ENCODE data around the gene CARMIL1. TPM values are rescaled to one million over a fixed set of nuclear protein-coding genes. Genes with fewer than 3 reads are reported as not detected.
"Not testable (repeated sequence)": the region's sequence is repeated elsewhere in the genome, so short reads cannot be mapped to it uniquely, and the experiment has no call there.

CARMIL1 gene
- total RNA-seq, 1 experiment from 2014 or later, result 20.3 TPM

GRCh38 chr6:25369433-25370177, 90.4 kb downstream of the CARMIL1 start:
- DNase-seq (ENCODE audit: low read depth), result no peak

GRCh38 chr6:25370178-25371036, 91.2 kb downstream of the CARMIL1 start:
- no peak for DNase-seq (ENCODE audit: low read depth)

- DNase-seq (ENCODE audit: low read depth), result no peak
These were observed 91.8 kb downstream of the CARMIL1 start for GRCh38 chr6:25371037-25371347.

- no peak for DNase-seq (ENCODE audit: low read depth)
These were observed 96.0 kb downstream of the CARMIL1 start for GRCh38 chr6:25375125-25375524.

GRCh38 chr6:25377664-25378063, 98.5 kb downstream of the CARMIL1 start:
- DNase-seq (ENCODE audit: low read depth), result no peak

GRCh38 chr6:25381077-25381476, 101.9 kb downstream of the CARMIL1 start:
- DNase-seq (ENCODE audit: low read depth), result no peak

GRCh38 chr6:25382476-25382875, 103.3 kb downstream of the CARMIL1 start:
- not testable (repeated sequence) for DNase-seq (ENCODE audit: low read depth)

- no peak for DNase-seq (ENCODE audit: low read depth)
These were observed 105.1 kb downstream of the CARMIL1 start for GRCh38 chr6:25384234-25384633.

- no peak for DNase-seq (ENCODE audit: low read depth)
These were observed 105.8 kb downstream of the CARMIL1 start for GRCh38 chr6:25384967-25385366.

- DNase-seq (ENCODE audit: low read depth), result no peak
These were observed 108.3 kb downstream of the CARMIL1 start for GRCh38 chr6:25387483-25387882.

GRCh38 chr6:25387911-25388310, 108.7 kb downstream of the CARMIL1 start:
- DNase-seq (ENCODE audit: low read depth), result no peak

GRCh38 chr6:25388776-25389175, 109.6 kb downstream of the CARMIL1 start:
- peak; percentile 55 for DNase-seq (ENCODE audit: low read depth)

- peak; percentile 88 for DNase-seq (ENCODE audit: low read depth)
These were observed 110.3 kb downstream of the CARMIL1 start for GRCh38 chr6:25389471-25389870.

GRCh38 chr6:25392372-25392771, 113.2 kb downstream of the CARMIL1 start:
- DNase-seq (ENCODE audit: low read depth), result no peak

GRCh38 chr6:25395731-25396130, 116.6 kb downstream of the CARMIL1 start:
- DNase-seq (ENCODE audit: low read depth), result no peak

GRCh38 chr6:25397406-25397805, 118.2 kb downstream of the CARMIL1 start:
- no peak for DNase-seq (ENCODE audit: low read depth)

GRCh38 chr6:25399885-25400284, 120.7 kb downstream of the CARMIL1 start:
- DNase-seq (ENCODE audit: low read depth), result no peak

- DNase-seq (ENCODE audit: low read depth), result no peak
These were observed 122.5 kb downstream of the CARMIL1 start for GRCh38 chr6:25401711-25402110.

GRCh38 chr6:25402125-25402524, 123.0 kb downstream of the CARMIL1 start:
- DNase-seq (ENCODE audit: low read depth), result no peak

GRCh38 chr6:25403150-25403549, 124.0 kb downstream of the CARMIL1 start:
- DNase-seq (ENCODE audit: low read depth), result no peak

- no peak for DNase-seq (ENCODE audit: low read depth)
These were observed 124.9 kb downstream of the CARMIL1 start for GRCh38 chr6:25404091-25404490.

GRCh38 chr6:25404693-25405169, 125.6 kb downstream of the CARMIL1 start:
- no peak for DNase-seq (ENCODE audit: low read depth)

- DNase-seq (ENCODE audit: low read depth), result no peak
These were observed 126.3 kb downstream of the CARMIL1 start for GRCh38 chr6:25405442-25405841.

Data from M059J (cell line).